Natural killer cell (primary cell): ENCODE results near the gene KCP. TPM values are rescaled to one million over a fixed set of nuclear protein-coding genes. Genes with fewer than 3 reads are reported as not detected.

Experiments used
- ATAC-seq, 3 donors: fragments of 150-1000 bp in 2 of 3; fragments of 200-7000 bp in 1 of 3; cut with Tn5 transposase; 1 replicate in 1 of 3; 2 replicates in 2 of 3; pipeline ENCODE4 v1.10.0; 2021; ENCODE audit warnings: mild to moderate bottlenecking in 2 of 3, moderate library complexity in 2 of 3
- DNase-seq, 2 donors: peaks; one replicate each; pipeline versions ENCODE4 v3.0.0 to v3.0.0-alpha.2; 2013 to 2021; ENCODE audit warnings: mixed read lengths in 1 of 2
- H3K27ac ChIP-seq: one replicate; pipeline ENCODE4 v1.5.1; 2013; ENCODE audit warnings: mild to moderate bottlenecking, low read length
- H3K27me3 ChIP-seq: one replicate; pipeline ENCODE4 v1.6.1; 2013; ENCODE audit warnings: low read length; ENCODE audit not compliant: control insufficient read depth, insufficient read depth
- H3K36me3 ChIP-seq: one replicate; pipeline ENCODE4 v1.6.1; 2013; ENCODE audit warnings: low read length; ENCODE audit not compliant: control insufficient read depth, insufficient read depth
- H3K4me1 ChIP-seq: one replicate; pipeline ENCODE4 v1.6.1; 2013; ENCODE audit warnings: low read length; ENCODE audit not compliant: control insufficient read depth, insufficient read depth
- H3K4me3 ChIP-seq: one replicate; pipeline ENCODE4 v1.5.1; 2013; ENCODE audit warnings: low read length
- H3K9me3 ChIP-seq: one replicate; pipeline ENCODE4 v1.6.1; 2013; ENCODE audit warnings: low read length; ENCODE audit not compliant: control insufficient read depth, insufficient read depth
- H3K27ac Mint-ChIP-seq, 2 donors: one replicate each; pipeline ENCODE4 v1.8.0; 2022; ENCODE audit warnings: mild to moderate bottlenecking in 2 of 2, mixed read lengths in 2 of 2, moderate library complexity in 1 of 2
- H3K27me3 Mint-ChIP-seq, 2 donors: one replicate each; pipeline ENCODE4 v1.8.0; 2022; ENCODE audit warnings: low read depth in 2 of 2, mixed read lengths in 2 of 2
- H3K36me3 Mint-ChIP-seq: one replicate; pipeline ENCODE4 v1.8.0; 2022; ENCODE audit warnings: mixed read lengths
- H3K4me1 Mint-ChIP-seq, 2 donors: one replicate each; pipeline ENCODE4 v1.8.0; 2022; ENCODE audit warnings: mixed read lengths in 2 of 2
- H3K4me3 Mint-ChIP-seq: one replicate; pipeline ENCODE4 v1.8.0; 2022; ENCODE audit warnings: mild to moderate bottlenecking, moderate library complexity, mixed read lengths
- H3K9me3 Mint-ChIP-seq, 2 donors: one replicate each; pipeline ENCODE4 v1.8.0; 2022; ENCODE audit warnings: mixed read lengths in 2 of 2
- CTCF ChIP-seq: fragments of 200-600 bp; IDR thresholded peaks from one replicate; pipeline ENCODE4 v1.8.0; 2022; ENCODE audit warnings: antibody characterized with exemption
- WGBS: methylation state at CpG from one replicate; pipeline ENCODE4 v1.1.7; 2013; ENCODE audit warnings: missing lambda C conversion rate; ENCODE audit not compliant: insufficient coverage; 5-methylcytosine and 5-hydroxymethylcytosine counted together
- intact Hi-C: fragments of 100-400 bp; cut with micrococcal nuclease; formaldehyde crosslinking; loops from one replicate; pipeline ENCODE4 v1.14.2; 2022
- total RNA-seq, 4 donors: library from RNA; stranded (reverse); fragments of 120-200 nt in 1 of 4; gene quantifications; one replicate each; pipeline versions ENCODE4 v1.2.3 to v1.2.4, GENCODE V29; 2013 to 2022

KCP gene
- total RNA-seq, 3 donors from 2014 or later (not counting 1 experiment from before 2014, with no cell fraction given), result 0.49 to 0.95 TPM; not detected in 1

- Histone ChIP-seq H3K27me3 (peaks cover 15% of the 10 kb centered on the region), H3K27ac (no peak overlapping the region), H3K4me3 (no peak overlapping the region), H3K9me3 (no peaks in the 10 kb centered on the region), H3K4me1 (peaks cover 15% of the 10 kb centered on the region), H3K36me3 (no peaks in the 10 kb centered on the region)
- DNase-seq (no peak), ATAC-seq (no peak)
- H3K9me3 Mint-ChIP-seq, result no peaks in the 10 kb centered on the region
- H3K36me3 Mint-ChIP-seq, result no peaks in the 10 kb centered on the region
- peaks cover 0 to 15% of the 10 kb centered on the region in 2 donors for H3K27me3 Mint-ChIP-seq
- intact Hi-C loops, result no loop called here
- peaks cover 0 to 11% of the 10 kb centered on the region in 2 donors for H3K4me1 Mint-ChIP-seq
- 93% methylated on average over 14 of the region's 16 CpGs for WGBS
- H3K27ac Mint-ChIP-seq, result no peak overlapping the region
- TF ChIP-seq CTCF, result no peak
- H3K4me3 Mint-ChIP-seq, result no peak overlapping the region
These were observed 75.2 kb downstream of the KCP start for GRCh38 chr7:128835231-128835751.

GRCh38 chr7:128833946-128834325 is 76.6 kb downstream of the KCP start:
- Mint-ChIP-seq H3K27me3 (peaks cover 0 to 25% of the 10 kb centered on the region in 2 donors), H3K27ac (no peak overlapping the region), H3K4me1 (peaks cover 0 to 20% of the 10 kb centered on the region in 2 donors), H3K4me3 (no peak overlapping the region), H3K9me3 (no peaks in the 10 kb centered on the region), H3K36me3 (no peaks in the 10 kb centered on the region)
- Histone ChIP-seq H3K27me3 (peaks cover 25% of the 10 kb centered on the region), H3K36me3 (no peaks in the 10 kb centered on the region), H3K4me3 (no peak overlapping the region), H3K27ac (no peak overlapping the region), H3K4me1 (peaks cover 22% of the 10 kb centered on the region), H3K9me3 (no peaks in the 10 kb centered on the region)
- no peak for TF ChIP-seq CTCF
- no peak for DNase-seq
- no peak for ATAC-seq
- intact Hi-C loops, result no loop called here
- no CpG with 5 or more reads among the region's 4 CpGs for WGBS

- Mint-ChIP-seq H3K4me3 (no peak overlapping the region), H3K27ac (no peak overlapping the region), H3K9me3 (no peaks in the 10 kb centered on the region), H3K36me3 (no peaks in the 10 kb centered on the region), H3K27me3 (peaks cover 0 to 28% of the 10 kb centered on the region in 2 donors), H3K4me1 (peaks cover 0 to 20% of the 10 kb centered on the region in 2 donors)
- no peak for DNase-seq
- Histone ChIP-seq H3K4me1 (peaks cover 22% of the 10 kb centered on the region), H3K27me3 (peaks cover 25% of the 10 kb centered on the region), H3K9me3 (no peaks in the 10 kb centered on the region), H3K4me3 (no peak overlapping the region), H3K27ac (no peak overlapping the region), H3K36me3 (no peaks in the 10 kb centered on the region)
- no peak for ATAC-seq
- WGBS, result 47% methylated on average over 11 of the region's 13 CpGs
- intact Hi-C loops, result no loop called here
- no peak for TF ChIP-seq CTCF
These were observed 77.2 kb downstream of the KCP start for GRCh38 chr7:128833148-128833945.

- ATAC-seq (no peak), DNase-seq (no peak)
- no peak overlapping the region for H3K27ac ChIP-seq
- no peaks in the 10 kb centered on the region for H3K36me3 Mint-ChIP-seq
- H3K9me3 Mint-ChIP-seq, result no peaks in the 10 kb centered on the region
- peaks cover 0 to 20% of the 10 kb centered on the region in 2 donors for H3K4me1 Mint-ChIP-seq
- no peaks in the 10 kb centered on the region for H3K36me3 ChIP-seq
- peaks cover 22% of the 10 kb centered on the region for H3K4me1 ChIP-seq
- peaks cover 0 to 33% of the 10 kb centered on the region in 2 donors for H3K27me3 Mint-ChIP-seq
- no peaks in the 10 kb centered on the region for H3K9me3 ChIP-seq
- intact Hi-C loops, result no loop called here
- peaks cover 25% of the 10 kb centered on the region for H3K27me3 ChIP-seq
- H3K27ac Mint-ChIP-seq, result no peak overlapping the region
- WGBS, result 19% methylated on average over 2 of the region's 2 CpGs
- H3K4me3 Mint-ChIP-seq, result no peak overlapping the region
- no peak overlapping the region for H3K4me3 ChIP-seq
- TF ChIP-seq CTCF, result no peak
These were observed 77.7 kb downstream of the KCP start for GRCh38 chr7:128832880-128833147.
